ENCODE data around the gene ARPC2.
"Not testable (repeated sequence)": the region's sequence is repeated elsewhere in the genome, so short reads cannot be mapped to it uniquely, and the experiment has no call there.

Gene ARPC2

GRCh38 chr2:218271865-218272530, 55.0 kb downstream of the ARPC2 start:
- DNase-seq: no peak

- DNase-seq: peak; percentile 83
Measured at GRCh38 chr2:218272531-218273212, 55.7 kb downstream of the ARPC2 start.

GRCh38 chr2:218273214-218273907, 56.4 kb downstream of the ARPC2 start:
- not testable (repeated sequence) for DNase-seq

DNA sequence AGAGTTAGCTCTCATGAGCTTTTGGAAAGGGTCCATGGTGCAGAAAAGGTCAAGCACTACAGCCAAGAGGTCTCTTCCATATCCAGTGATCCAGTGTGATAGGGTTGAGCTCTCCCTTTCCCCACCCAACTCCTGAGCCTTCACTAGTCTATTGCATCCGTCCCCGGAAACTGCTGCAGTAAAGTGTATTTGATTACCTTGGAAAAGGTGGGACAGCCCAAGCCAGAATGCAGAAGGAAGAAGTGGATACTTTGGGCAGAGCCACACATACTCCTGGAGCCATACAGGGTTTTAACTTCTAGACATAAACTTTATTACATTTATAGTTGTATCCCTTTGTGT, 56.9 kb downstream of the ARPC2 start:
- no peak for DNase-seq

DNA sequence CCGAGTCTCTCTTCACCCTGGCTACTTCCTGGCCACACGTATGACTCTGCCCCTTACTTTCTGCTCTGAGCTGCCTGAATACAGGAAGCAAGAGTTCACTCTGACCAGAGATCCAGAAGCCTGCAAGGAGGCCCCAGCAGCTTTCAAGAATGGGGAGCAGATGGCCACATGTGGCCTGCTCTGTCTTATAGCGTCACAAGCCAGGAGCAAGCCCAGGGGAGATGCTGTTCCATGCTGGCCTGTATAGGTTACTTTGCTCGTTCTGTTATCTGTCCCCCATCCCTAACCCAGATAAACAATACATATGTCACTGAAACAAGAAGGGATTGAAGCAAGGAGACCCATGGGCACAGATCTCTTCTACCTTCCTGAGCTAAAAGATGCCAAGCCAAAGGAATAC, 57.6 kb downstream of the ARPC2 start:
- DNase-seq: no peak

GRCh38 chr2:218275371-218276072, 58.5 kb downstream of the ARPC2 start:
- no peak for DNase-seq

- no peak for DNase-seq
Measured at GRCh38 chr2:218276986-218277755, 60.2 kb downstream of the ARPC2 start.

DNA sequence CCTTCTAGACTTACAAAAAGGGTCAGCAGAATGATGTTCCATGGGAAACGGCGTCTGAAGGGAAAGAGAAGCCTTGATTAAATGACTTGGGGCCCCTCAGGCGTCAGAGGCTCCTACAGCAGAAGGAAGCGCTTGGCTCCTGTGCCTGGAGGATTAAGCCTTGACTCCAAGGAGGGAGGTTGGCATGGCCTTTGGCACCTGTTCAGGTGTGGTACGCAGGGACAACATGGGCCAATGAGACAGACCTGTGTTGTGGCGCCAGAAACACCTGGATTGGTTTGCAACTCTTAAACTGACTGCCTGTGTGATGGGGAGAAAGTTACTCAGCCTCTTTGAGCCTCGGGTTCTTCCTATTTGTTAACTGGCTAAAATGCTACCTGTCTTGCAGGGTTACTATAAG, 60.9 kb downstream of the ARPC2 start:
- no peak for DNase-seq

- no peak for DNase-seq
Measured at GRCh38 chr2:218278531-218279360, 61.8 kb downstream of the ARPC2 start.

GRCh38 chr2:218280260-218280870, 63.4 kb downstream of the ARPC2 start:
- DNase-seq: no peak

GRCh38 chr2:218281449-218281848, 64.5 kb downstream of the ARPC2 start:
- DNase-seq: no peak

GRCh38 chr2:218282173-218282991, 65.4 kb downstream of the ARPC2 start:
- DNase-seq: no peak

- no peak for DNase-seq
Measured at GRCh38 chr2:218284106-218284811, 67.3 kb downstream of the ARPC2 start.

- no peak for DNase-seq
Measured at GRCh38 chr2:218285604-218286003, 68.6 kb downstream of the ARPC2 start.

- DNase-seq: no peak
Measured at GRCh38 chr2:218286570-218287459, 69.8 kb downstream of the ARPC2 start.

- no peak for DNase-seq
Measured at GRCh38 chr2:218289639-218290315, 72.8 kb downstream of the ARPC2 start.

DNA sequence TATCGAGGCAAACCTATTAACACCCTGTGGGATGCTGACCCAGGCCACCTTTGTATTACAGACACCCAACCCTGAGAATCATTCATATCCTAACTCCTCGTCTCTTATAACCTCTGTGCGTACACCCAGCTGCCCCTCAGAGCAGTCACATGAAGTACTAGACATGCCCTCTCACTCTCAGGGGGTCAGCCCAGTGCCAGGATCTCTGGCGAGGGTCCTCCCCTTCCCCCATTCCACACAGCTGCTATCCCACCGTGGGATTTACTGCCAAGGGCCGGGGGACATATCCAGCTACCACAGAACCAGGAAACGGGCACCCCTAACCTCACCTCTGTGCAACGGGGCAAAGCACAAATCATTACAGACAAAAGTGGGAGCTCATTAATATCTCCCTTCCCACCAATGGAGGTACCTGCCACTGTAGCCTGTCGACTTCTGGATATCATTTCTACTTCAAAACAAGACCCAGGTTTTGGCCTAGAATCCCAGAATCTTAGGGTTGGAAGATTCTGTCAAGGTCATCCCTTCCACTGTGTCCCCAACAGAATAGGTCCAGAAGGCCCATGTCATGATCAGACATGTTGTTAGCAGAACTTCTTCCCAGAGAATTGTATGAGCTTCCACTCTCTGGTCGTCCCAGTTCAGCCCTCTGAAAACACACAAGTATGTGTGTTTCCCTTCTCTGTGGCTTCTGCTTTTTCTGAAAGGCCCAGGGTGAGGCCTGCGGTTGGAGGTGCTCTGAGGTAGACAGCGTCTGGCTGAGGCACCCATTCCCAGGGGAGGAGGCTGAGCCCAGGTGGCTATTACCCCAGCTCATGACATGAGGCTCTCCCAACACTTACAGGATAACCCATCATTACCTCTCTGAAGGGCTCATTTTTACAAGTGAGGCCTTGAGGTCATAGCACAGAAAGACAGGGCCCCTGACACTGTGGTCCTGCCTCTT, 73.6 kb downstream of the ARPC2 start:
- DNase-seq: no peak

Data from DMS153 (cell line).